HG03095 (cell line): ENCODE results near the gene FOXJ1.

Experiments
- ATAC-seq: cut with Tn5 transposase; IDR thresholded peaks from one replicate; pipeline ENCODE4 v1.9.1; 2021; ENCODE audit warnings: moderate library complexity; ENCODE audit not compliant: unreplicated experiment

Gene FOXJ1

GRCh38 chr17:76092526-76093413, 48.3 kb downstream of the FOXJ1 start:
- no peak for ATAC-seq

DNA sequence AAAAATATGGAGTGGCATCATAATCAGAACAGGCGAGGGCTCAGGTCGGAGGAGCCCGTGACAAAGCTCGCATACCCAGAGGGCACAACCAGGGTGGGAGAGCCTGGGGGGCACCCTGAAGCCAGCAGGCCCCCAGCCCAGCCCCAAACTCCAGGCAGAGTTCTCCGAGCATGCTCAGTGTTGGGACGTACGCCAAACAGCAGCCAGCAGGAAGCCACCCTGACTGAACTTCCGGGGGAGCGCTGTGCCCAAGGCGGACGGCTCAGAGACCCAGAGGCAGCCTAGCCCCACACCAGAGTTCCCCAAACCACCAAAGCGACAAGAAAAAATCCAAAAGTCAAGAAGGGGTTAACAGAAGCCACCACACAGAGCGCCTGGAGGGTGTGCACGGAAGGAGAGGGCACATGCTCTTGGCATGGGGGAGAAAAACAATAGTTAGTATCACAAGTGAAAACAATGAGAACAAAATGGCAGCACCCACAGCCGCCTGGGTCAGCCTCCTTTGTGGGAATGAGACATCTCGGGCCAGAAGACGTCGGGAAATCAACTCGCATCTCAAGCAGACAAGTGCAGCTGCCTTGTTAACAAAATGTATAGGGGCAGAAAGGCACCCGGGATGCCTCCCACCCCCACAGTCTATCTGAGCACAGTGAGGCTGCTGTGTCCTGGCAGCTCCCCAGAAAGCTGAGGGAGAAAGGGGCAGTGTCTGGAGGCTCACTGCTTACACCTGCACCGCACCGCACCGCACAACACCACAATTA, 49.3 kb downstream of the FOXJ1 start:
- no peak for ATAC-seq

- ATAC-seq, result no peak
Measured at GRCh38 chr17:76090517-76091129, 50.4 kb downstream of the FOXJ1 start.

DNA sequence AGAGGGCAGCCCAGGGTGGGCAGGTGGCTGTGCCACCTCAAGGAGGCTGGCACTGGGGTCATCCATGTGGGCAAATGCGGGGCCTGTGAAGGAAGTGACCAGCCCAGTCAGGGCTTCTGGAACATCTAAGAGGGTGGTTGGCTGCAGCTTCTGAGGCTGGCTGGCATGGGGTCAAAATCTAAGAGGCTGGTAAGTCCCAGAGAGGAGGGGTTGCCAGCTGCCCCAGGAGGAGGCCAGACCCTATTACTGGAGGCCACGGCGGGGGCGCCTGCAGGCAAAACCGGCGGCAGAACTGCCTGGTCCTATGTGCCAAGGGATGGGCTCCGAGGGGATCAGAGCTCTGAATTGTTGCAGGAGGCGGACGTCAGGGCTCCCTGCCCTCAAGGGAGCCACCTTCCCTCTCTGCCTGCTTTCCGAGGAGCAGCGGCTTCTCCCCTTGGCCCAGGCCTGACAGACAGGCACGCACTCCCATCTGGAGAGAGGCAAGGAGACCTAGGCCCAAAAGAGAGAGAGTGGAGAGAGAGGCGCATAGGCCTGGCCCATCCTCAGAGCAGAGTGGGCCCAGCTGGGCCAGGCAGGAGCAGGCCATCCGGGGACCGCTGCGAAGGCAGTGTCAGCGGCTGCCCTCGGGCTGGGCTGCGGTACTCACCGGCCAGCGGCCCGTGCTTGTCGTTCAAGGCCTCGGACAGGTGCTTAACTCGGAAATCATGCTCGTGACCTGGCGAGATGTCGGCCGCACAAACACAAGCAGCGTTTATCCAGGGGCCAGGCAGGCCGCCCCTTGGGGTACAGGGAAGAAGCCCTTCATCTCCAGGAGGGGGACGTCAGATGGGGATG, 51.1 kb downstream of the FOXJ1 start:
- no peak for ATAC-seq

- ATAC-seq, result no peak
Measured at GRCh38 chr17:76088868-76089576, 52.0 kb downstream of the FOXJ1 start.

GRCh38 chr17:76088041-76088867, 52.8 kb downstream of the FOXJ1 start:
- ATAC-seq, result no peak

- ATAC-seq, result no peak
Measured at GRCh38 chr17:76087531-76087930, 53.5 kb downstream of the FOXJ1 start.

DNA sequence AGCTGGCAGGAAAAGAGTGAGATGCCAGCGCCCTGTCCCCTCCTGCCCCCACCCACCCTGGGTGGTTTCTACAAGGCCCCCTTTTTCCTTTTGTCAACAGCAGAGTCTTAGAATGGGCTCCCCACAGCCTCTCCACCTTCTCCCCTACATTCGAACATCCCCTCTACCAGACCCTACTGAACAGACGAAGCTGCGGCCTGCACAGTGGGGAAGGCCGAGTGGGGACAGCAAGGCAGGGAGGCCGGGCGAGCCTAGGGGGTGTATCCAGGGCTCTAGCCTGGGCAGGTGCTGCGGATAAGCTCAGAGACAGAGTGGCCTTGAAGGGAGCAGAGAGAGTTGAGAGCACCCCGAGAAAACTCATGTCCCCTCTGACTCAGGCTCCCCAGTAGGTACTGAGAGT, 54.7 kb downstream of the FOXJ1 start:
- no peak for ATAC-seq
